Measurements from ENCODE around the gene COLEC11.

COLEC11 gene

GRCh38 chr2:3626812-3627499, 32.0 kb downstream of the COLEC11 start:
- H3K4me3 ChIP-seq (ENCODE audit: low read depth, low read length): no peak overlapping the region
- no peak for TF ChIP-seq CTCF (IDR thresholded peaks at IDR 0.05; ENCODE audit: low read depth, low read length, missing control alignments)
- no peak for DNase-seq (ENCODE audit: low read depth)

- H3K4me3 ChIP-seq (ENCODE audit: low read depth, low read length): no peak overlapping the region
- TF ChIP-seq CTCF (IDR thresholded peaks at IDR 0.05; ENCODE audit: low read depth, low read length, missing control alignments): no peak
- DNase-seq (ENCODE audit: low read depth): no peak
These were observed 32.7 kb downstream of the COLEC11 start for GRCh38 chr2:3627500-3628100.

- no peak for DNase-seq (ENCODE audit: low read depth)
- TF ChIP-seq CTCF (IDR thresholded peaks at IDR 0.05; ENCODE audit: low read depth, low read length, missing control alignments): no peak
- H3K4me3 ChIP-seq (ENCODE audit: low read depth, low read length): no peak overlapping the region
These were observed 33.3 kb downstream of the COLEC11 start for GRCh38 chr2:3628241-3628679.

GRCh38 chr2:3628800-3629199, 33.9 kb downstream of the COLEC11 start:
- H3K4me3 ChIP-seq (ENCODE audit: low read depth, low read length): no peak overlapping the region
- DNase-seq (ENCODE audit: low read depth): no peak
- TF ChIP-seq CTCF (IDR thresholded peaks at IDR 0.05; ENCODE audit: low read depth, low read length, missing control alignments): no peak

GRCh38 chr2:3630631-3631030, 35.7 kb downstream of the COLEC11 start:
- H3K4me3 ChIP-seq (ENCODE audit: low read depth, low read length): no peak overlapping the region
- TF ChIP-seq CTCF (IDR thresholded peaks at IDR 0.05; ENCODE audit: low read depth, low read length, missing control alignments): no peak

GRCh38 chr2:3631161-3631850, 36.4 kb downstream of the COLEC11 start:
- H3K4me3 ChIP-seq (ENCODE audit: low read depth, low read length): no peak overlapping the region
- TF ChIP-seq CTCF (IDR thresholded peaks at IDR 0.05; ENCODE audit: low read depth, low read length, missing control alignments): no peak
- no peak for DNase-seq (ENCODE audit: low read depth)

More at GRCh38 chr2:3630631-3631030, 35.7 kb downstream of the COLEC11 start:
- DNase-seq (ENCODE audit: low read depth): no peak

Data from GM12864 (cell line).